ENCODE data around the gene SORCS1.

SORCS1 gene

DNA sequence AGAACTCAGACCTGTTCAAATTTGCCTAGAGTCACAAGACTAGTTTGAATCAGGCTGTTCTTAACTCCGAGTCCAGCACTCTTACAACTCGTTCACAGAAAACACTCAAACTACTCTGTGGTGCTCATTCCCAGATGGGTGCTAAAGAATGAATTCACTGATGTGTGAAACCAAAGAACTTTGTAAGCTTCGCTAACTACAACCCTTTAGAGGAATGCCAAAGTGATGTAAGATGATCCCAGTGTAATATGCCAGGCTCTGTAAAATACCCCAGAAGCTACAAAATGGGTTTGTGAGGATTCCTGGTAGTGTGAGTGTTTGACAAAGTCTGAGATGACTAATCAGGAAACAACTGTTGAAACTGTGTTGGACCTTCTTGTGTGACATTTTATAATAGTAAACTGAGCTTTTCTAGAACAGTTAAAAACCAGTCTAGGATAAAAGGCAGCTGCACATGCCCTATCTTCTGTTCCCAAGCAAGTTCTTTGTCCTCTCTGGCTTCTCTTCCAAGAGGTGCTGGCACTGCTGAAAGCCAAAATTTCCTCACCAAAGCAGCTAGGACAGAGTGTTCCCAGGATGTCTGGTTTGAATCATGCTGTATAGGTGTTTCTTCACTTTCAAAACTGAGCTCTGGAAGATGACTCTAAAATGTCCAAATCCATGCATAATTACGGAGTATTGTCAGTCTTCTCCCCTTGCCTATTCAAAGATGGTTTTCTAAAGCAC is 527.6 kb downstream of the SORCS1 start:
- no peak for DNase-seq

DNA sequence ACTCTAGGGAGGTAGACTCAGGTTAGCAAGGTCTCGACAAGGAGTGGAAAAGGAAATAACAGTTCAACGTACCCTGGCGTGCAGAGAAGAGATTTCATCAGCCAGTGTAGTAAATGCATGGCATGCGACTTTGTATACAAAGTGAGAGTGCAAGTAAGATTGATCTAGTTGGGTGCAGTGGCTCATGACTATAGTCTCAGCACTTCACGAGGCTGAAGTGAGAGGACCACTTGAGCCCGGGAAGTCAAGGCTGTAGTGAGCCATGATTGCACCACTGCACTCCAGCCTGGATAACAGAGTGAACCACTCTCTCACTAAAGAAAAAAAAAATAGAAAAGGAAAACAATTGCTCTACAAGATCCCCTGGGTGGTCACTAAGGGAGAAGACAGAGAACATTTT is 528.6 kb downstream of the SORCS1 start:
- DNase-seq = no peak

DNA sequence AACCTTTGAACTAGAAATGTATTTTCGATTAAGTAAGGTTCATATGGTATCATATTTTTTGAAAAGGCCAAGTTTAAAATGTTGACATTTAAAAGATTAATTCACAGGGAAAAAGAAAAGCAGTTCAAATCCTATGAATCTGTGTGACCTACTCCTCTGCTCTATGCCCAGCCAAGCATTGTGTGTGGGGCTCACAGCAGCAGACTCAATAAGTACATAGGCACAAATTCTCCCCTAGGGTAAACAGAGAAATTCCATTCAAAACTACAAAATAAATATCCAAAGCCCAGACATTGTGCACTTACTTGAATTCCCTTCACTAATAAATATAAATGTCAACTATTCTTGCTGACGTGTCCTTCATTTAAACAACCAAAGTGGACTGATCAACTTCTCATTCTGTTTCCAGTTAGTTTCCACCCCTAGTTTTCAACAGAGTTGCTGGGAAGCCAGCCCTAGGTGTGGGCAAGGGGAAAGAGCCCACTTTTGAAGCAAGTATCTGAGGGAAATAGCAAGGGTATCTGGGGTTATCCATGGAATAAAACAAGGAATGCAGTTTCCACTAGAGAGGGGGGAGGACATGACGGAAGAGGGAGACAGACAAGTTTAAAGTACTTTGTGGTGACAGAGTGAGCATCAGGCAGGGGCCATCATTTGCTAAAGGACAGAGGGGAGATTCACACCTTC is 533.3 kb downstream of the SORCS1 start:
- no peak for DNase-seq

DNA sequence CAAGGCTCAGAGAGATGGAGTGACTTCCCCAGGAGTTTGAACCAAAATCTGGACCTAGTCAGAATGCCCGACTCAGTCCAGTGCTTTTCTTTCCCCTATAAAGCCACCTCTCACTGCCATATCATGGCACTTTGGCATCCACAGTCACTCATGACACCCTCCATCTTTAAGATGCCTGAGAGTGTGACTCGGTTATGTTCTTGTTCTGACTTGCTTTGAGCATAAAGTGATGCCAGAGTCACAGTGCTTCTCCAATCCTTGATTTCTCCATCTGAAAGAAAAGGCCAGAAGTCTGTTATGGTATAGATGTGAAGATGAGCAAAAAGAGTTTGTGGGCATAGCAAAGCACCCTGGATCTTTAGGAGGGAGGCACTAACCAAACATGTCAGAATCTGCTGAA is 538.1 kb downstream of the SORCS1 start:
- DNase-seq = no peak

DNA sequence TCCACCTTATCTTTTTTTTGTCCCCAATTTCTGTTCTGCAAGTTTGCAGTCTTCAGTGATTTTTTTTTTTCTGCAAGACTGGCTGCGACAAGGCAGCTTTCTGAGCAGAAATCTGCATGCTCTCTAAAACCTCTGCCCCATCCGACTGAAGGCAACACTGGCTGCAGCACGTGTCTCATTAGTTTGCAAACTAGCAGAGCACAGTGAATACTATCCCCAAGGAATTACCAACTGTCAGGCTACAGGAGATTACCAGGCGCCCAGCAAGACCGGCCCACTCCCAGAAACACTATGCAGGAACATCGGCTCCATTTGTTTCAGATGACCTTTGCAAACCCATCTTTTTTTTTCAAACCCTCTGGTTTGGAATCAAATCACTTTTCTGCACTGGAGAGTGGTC is 538.8 kb downstream of the SORCS1 start:
- DNase-seq = no peak

DNA sequence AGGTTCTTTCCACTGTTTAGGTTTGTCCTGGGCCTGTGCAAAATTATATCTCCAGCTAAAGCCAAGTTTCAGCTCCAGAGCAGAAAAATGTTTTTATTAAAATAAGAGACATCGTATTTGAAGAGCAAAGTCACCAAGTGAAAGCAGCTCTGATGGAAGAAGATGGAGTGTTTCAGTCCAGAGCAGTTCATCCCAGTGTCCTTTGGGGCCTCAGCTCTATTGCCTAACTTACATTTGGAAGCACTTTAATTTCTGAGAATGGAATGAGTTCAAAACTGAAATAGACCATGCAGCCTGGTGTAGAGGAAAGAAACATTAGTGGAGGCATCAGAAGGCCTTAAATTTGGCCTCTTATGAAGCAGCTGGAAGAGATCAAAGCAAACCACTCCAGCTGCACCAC is 545.2 kb downstream of the SORCS1 start:
- no peak for DNase-seq

DNA sequence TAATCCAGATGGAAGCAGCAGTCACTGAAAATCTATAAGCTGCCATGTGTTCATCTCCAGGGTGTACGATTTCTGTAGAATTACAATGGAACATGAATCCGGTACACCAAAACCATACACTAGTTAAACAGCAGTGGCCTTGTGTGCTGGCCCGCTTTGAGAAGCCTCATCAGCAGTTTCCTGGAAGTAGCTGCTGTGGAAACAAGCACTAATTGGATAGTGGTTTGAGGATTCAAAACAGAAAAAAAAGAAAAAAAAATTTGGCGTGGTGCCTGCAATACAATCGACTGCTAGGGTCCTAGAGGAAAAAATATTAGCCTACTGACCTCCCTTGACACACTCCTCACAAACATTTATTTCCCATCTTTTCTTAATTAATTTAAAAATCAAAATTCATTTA is 545.9 kb downstream of the SORCS1 start:
- no peak for DNase-seq

DNA sequence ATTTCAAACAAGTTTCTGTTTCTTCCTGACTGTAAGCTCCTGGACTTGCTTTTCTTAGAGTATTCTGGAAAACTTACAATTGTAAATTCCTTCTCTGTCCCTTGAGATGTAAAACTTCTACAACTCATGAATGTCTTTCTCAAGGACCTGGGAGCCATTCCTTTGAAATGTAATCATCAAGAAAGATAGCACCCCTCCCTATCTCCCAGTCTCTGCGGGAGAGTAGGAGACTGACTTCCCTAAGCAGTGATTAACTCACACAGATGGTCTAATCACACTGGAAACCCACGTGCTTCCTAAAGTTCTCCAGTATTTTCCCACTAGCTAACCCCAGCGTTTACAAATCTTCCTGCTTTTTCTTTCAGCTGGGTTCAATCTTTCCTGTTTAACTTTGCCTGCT is 549.4 kb downstream of the SORCS1 start:
- DNase-seq = no peak

DNA sequence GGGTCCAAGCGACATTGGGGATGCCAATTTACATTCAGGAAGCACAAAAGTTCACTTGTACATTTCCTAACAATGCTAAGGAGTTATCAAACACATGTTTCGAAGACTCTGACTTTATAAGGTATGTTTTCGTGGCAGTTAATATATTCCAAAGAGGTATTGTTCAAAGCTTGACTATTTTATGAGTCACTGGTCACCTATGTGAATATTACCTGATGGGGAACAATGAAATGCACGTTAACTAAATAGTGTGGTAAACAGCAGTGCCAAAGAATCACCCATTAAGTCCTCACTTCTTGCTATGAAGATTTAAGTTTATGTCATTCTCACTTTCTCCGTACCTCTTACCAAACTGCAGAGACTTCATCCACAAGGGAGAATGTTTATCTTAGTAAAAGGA is 550.2 kb downstream of the SORCS1 start:
- no peak for DNase-seq

DNA sequence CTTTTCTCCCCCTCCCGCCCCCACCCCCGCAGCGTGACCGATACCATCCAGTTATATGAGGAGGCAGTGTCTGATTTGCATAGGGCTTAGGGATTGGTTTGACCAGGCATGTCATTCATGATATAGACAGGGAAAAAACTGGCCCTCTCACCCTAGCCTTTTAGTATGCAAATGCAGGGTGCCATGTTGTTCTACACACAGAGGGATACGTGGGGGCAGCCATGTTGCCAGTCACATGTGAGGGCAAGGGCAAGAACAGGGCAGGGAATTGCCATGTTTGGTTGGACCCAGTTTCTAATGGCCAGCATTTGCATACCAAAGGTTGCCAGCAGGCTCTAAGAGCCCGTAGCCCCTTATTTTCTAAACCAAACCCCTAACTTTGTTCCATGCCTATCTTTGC is 552.1 kb downstream of the SORCS1 start:
- DNase-seq = no peak

DNA sequence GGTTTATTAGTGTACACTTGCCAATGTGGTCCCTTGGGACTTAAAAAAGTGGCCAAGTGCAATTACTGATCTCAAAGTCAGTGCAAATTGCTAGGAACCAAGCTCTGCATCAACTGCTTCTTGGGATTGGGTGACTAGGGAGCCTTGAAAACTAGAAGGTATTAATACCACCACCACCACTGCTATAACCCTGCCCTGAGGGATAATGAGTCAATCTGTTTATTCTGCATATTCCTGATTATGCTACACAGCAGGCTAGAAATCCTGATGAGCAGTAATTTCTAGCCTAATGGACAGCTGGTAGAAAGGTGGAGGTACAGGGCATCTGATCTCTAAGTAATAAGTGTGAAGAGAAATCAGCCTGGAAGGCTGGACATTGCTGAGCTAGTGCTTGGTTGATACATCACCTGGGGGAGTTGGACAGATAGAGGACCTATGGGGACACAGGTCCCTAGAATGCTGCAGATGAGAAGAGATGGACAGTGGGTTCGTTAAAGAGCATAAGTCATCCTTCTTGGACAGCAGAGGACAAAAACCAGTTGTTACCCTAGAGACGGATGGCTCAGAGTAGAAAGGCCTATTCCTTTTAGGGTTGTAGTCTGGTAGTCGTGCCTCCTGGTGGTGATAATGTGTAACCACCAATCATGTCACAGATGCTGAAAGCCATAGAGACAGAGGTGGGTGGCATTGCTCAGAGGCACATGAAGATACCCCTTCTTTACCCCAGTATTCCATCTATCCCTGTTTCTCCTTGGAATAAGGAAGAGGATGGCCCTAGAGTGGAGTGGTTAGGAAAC is 554.8 kb downstream of the SORCS1 start:
- DNase-seq = no peak

DNA sequence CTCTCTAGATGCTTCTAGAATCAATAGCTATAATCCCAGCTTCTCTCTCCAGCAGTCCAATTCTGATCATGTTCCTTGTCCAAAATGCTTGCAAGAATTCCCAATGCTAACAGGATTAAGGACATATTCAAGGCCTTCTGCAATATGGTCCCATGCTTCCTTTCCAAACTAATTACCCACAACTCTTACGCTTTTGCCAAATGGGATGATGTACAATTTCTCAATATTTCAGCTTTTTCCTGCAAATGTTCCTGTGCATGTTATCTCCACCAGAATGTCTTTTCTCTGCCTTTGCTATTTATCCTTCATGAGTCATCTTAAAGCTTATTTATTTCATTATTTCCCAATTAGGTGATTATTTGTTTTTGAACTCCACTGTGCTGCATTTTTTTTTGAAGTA is 556.4 kb downstream of the SORCS1 start:
- no peak for DNase-seq

DNA sequence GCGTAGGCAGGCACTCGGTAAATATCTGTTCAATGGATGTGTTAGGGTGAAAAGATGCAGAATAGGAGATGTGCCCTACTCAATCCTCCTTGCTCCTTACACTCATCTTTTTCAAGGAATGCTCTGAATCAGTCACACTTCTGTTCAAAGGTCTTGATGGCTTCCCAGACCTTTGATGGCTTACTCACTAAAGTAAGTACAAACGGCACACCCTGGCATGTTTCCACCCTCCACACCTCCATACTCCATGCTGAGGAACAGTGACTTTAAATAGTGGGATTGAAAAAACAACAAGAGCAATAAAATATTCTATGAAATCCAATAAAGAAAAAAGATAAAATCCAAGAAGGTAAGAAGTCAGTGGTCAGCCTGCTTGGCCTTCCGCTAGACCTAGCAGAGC is 569.2 kb downstream of the SORCS1 start:
- no peak for DNase-seq

DNA sequence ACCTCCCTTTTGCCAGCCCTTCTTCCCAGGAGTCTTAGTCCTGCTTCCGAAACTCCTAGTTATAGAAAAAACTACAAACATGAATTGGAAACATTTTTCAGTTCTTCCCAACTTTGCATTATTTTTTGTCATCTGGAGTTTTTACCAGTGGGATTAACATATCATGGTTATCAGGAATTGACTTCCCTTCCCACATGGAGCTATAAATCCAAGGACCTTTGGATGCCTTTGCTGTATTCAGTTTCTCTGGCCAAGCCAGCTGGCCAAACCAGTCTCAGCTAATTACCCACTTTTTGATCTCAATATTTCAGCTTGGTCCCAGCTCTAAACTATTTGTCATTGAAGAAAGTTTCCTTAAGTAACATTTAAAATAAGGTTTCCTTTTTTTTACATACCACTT is 570.6 kb downstream of the SORCS1 start:
- DNase-seq = no peak

DNA sequence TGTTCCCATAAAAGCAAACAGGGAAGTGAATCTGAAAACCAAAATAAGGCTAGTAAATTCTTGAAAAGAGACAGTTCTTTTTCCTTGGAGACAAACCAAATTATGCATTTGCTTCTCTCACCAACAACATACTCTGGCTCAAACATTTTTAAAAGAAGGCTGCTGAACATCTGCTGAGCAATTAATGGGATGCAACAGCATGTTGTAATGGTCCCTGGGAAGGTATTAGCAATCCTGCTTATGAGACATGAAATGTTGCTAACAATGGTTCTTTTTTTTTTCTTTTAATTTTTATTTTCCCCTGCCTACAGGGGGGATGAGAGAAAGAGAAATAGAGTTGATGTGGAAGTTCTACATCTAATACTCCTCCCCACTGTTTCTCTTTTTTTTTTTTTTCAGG is 572.1 kb downstream of the SORCS1 start:
- no peak for DNase-seq

DNA sequence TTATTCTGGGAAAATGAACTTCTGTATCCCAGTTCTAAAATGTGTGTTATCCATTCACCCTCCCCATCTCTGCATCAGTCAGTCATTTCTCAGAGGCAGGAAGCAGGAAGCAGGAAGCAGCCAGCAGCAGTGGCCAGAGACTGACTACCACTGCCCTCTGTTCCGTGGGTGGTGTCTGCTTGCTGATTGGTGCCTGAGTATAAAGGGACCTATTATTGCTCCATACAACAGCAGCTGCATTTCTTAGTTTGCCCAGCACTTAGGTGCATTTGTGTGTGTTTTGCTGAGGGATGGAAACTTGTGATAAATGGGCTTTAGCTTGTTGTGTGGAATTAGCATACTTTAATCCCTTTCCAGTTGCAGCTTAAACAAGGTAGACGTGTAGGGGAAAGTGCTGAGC is 582.2 kb downstream of the SORCS1 start:
- DNase-seq = no peak

DNA sequence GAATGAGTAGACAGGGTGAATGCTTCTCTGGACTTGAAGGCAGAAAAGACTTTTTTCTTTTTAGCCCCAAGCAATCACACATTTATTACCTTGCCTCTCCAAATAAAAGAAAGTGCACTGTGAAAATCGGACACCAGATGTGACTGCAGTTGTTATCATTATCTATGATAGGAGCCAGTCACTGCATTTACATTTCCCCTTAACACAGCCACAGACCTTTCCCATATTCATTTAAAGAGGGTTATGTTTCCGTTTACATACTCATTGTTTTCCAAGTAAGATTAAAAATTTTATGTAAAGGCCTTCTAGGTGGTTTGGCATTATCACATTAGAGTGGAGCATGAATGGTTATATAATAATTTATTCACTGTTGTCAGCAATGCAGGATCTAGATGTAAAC is 586.8 kb downstream of the SORCS1 start:
- no peak for DNase-seq

DNA sequence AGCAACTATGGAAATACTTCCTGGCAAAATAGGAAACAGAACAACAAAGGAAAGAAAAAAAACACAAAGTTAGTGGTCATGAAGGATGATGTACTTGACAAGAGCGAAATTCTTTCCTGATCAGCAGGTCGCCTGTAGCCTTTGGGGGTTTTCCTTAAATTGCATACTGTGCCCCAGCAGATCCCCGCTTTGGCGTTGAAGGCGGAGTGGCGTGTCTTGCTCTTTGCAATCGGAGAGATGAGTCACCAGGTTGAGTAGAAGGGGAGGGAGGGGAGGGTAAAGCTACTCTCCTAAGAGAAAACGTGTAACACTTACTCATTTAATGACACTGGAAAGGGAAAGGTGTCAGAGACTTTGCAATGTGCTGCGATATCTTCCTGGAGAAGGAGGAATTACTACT is 587.2 kb downstream of the SORCS1 start:
- DNase-seq = no peak

DNA sequence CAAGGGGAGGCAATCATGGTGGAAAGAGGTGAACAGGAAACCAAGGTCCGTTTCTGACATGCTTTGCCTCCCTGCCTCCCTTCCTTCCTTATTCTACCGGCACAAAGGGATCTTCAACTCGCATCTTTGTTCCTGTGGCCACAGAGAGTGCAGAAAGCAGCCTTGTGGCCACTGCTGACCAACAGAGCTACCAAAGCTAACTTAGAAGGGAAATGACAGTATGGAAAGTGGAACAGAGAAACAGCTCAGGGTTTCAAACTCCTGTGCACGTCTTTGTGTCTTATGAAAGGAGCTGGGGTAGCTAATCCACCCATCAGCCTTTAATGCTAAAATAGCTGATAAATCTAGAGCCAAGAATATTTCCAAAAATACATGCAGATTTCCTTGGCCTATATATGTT is 588.0 kb downstream of the SORCS1 start:
- DNase-seq = no peak

DNA sequence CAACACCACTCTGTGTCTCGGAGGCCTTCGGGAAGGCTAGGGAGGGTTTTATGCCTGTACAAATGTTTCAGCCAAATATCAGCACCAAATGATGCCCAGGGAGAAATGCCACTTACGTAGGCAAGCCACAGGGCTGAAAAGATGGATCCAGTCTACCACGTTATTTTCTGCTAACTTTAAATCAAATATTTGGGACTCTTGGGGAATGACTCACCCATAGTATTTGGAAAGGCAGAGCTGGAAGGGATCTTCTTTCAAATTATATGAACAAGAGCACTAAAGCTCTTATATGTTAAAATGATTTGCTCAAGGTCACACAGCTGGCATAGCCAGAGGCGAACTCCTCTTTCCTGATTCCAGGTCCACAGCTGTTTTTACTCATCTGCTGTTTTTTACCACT is 591.4 kb downstream of the SORCS1 start:
- DNase-seq = no peak

DNA sequence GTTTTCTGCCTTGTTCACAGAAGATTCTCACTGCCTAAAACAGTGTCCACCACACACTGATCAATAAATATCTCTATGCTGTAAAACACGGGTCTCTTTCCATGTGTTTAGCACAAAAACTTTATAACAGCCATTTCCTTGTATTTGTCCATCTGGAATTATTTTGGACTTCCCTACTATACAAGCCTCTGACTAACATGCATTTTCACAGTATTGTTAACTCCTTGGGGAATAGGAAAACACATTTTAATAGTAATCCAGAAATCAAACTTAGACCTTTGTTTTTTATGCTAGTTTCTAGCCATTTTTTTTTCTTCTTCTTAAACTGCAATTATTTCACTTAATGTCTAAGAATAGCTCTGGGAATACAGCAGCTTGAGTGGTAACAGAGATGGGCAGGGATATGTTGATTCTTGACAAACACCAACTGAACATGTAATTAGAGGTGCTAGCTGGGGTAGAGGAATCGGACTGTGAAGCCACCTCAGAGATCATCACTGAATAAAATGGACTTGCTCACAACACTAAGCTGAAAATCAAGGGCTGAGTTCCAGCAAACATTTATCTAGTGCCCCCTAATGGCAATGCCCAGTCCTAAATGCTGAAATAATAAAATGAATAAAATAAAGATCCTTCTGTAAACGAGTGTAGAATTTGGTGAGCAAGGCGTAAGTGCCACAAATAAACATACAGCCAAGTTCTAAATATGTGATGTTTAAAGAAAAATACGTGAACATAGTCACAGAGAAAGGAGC is 593.1 kb downstream of the SORCS1 start:
- DNase-seq = no peak

DNA sequence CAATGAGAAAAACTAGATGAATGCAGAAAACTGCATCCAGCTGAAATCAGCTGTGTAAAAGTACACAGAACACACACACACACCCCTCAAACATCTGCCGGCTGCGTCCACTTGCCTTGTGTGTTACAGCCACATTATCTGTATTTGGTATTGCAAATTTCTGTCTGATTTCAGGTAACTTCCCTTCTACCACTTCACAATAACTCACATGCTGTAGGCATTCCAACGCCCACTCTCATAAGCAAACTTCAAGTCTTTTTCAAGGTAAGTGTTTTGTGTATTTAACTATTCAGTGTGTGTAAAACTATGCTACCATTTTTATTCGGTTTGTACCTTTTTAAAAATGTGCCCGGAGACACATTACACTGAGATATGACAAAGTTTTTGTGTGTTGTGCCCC is 594.2 kb downstream of the SORCS1 start:
- no peak for DNase-seq

DNA sequence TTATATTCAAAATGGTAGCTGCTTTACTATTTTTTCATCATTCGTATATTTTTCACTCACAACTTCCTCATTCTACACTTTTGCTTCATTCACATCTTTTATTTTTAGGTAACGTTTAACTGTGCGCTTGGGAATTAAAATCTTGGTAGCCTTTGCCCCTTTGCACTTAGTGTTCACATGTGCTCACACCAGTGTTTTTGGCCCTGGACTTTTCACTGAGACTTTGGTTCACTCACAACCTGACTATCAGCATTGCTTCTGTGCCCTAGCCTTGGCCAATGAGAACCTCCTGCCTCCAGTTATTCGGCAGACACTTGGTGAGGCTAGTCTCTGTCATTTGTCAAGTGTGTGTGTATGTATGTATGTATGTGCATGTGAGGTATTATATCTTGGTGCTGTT is 596.9 kb downstream of the SORCS1 start:
- no peak for DNase-seq

Data from NCI-H1417 treated with DMSO at 0.1 percent for 48 hours (cell line).